Measurements from ENCODE around the gene ZFAND2A.

DNA sequence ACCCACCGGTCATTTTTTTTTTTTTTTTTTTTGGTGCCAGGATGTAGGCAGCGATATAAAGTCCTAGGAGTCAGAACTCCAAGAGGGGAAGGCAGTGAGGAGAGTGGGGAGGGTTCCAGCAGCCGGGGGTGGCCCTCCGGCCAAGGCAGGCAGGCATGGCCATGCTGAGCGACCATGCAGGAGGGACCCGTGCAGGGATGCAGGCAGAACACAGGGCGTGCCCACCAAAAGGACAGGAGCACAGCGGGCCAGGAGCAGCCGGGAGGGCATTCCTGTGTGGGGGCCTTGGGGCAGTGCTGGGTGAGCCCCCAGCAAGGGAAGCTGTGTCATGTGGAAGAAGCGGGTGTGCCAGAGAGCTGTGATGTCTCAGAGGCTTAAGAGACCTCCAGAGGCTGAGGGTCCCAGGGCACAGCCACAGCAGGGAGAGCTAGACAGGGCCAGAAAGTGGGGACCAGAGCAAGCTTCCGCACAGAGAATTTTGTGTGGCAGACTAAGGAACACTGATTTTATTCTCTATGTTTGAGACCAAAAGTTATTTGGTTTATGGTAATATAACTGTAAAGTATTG lies 5.7 kb downstream of the ZFAND2A start:
- TF ChIP-seq, protein P1, sequence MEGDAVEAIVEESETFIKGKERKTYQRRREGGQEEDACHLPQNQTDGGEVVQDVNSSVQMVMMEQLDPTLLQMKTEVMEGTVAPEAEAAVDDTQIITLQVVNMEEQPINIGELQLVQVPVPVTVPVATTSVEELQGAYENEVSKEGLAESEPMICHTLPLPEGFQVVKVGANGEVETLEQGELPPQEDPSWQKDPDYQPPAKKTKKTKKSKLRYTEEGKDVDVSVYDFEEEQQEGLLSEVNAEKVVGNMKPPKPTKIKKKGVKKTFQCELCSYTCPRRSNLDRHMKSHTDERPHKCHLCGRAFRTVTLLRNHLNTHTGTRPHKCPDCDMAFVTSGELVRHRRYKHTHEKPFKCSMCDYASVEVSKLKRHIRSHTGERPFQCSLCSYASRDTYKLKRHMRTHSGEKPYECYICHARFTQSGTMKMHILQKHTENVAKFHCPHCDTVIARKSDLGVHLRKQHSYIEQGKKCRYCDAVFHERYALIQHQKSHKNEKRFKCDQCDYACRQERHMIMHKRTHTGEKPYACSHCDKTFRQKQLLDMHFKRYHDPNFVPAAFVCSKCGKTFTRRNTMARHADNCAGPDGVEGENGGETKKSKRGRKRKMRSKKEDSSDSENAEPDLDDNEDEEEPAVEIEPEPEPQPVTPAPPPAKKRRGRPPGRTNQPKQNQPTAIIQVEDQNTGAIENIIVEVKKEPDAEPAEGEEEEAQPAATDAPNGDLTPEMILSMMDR (IDR thresholded peaks at IDR 0.05) = no peak
- no peak for TF ChIP-seq POLR2A (IDR thresholded peaks at IDR 0.05)

Measured in suprapubic skin (tissue), 3 donors.